Stimulated activated CD4-positive, alpha-beta T cell treated with anti-CD3 and anti-CD28 coated beads, Interleukin-4, amount 100 ng/mL, for 1 hour (primary cell): ENCODE results near the gene SH3BGR.
A peak's percentile ranks its signal among the peaks of the same experiment; 100 is the strongest.
"Not testable (repeated sequence)": the region's sequence is repeated elsewhere in the genome, so short reads cannot be mapped to it uniquely, and the experiment has no call there.

Experiments used
- DNase-seq: peaks from one replicate; pipeline ENCODE4 v3.0.0-alpha.2; 2020

Gene SH3BGR

GRCh38 chr21:39451332-39452206 is at the start of gene SH3BGR:
SH3BGR (plus strand) TSS chr21:39451970; CDS start chr21:39452097, 127 bp downstream.
- DNase-seq = no peak

GRCh38 chr21:39406065-39406464 is 45.7 kb upstream of the SH3BGR start:
- no peak for DNase-seq

DNA sequence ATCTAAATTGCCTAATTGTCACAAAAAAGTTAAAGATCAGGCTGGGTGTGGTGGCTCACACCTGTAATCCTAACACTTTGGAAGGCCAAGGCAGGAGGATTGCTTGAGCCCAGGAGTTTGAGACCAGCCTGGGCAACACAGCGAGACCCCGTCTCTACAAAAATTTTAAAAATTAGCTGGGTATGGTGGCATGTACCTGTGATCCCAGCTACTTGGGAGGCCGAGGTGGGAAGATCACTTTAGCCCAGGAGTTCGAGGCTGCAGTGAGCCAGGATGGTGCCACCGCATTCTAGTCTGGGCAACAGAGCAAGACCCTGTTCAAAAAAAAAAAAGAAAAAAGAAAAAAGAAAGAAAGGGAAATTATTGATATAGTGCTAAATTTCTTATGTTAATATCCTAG is 32.6 kb upstream of the SH3BGR start:
- not testable (repeated sequence) for DNase-seq

DNA sequence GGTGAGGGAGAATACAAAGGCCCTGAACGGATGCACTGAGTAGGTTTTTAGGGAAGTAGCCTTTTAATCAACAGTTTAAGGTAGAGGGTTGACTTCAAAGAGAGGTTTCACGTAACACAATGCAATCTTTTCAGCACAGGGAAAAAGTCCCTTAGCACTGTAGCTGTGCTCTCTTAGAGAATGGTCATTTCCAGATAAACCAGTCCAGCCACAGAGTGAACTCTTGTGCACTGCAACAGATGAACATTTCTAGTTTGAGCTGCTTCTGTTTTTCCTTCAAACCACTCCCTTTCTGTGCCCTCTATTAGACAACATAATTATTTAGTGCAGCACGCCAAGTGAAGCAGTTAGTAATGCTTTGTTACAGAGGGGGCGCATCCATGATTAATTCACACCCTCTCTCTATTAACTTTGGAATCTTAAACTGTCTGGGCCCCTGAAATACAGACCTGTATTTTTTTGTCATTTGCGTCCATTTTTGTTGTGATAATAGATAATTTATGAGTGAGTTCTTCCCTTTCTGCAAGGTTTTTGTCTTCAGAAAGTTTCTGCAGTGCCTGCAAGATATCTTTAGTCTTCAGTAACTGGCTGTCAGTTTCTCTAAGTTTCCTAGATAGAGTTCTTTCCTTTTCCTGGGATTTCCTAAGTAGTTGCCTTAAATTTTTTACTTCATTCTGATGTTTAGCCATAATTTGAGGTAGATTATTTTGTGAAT is 29.1 kb upstream of the SH3BGR start:
- no peak for DNase-seq

- DNase-seq = no peak
These were observed 22.3 kb upstream of the SH3BGR start for GRCh38 chr21:39429445-39429844.

DNA sequence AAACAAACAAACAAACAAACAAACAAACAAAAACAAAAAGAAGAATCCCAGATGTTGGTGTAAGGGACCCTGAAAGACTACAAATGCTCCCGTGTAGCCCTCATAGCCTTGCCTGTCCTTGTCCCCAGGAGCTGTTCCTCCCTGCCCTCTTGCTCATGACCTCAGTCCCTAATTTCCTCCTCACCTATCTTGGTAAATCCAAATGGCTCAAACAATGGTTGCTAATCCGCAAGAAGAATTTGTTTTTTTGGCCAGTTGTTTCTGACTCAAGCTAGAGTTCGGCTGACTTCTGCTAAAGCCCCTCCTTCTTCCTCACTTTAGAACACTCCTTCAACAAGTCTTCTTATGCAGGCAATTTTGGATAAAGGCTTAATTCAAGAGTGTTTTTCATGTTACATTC is 21.8 kb upstream of the SH3BGR start:
- no peak for DNase-seq

DNA sequence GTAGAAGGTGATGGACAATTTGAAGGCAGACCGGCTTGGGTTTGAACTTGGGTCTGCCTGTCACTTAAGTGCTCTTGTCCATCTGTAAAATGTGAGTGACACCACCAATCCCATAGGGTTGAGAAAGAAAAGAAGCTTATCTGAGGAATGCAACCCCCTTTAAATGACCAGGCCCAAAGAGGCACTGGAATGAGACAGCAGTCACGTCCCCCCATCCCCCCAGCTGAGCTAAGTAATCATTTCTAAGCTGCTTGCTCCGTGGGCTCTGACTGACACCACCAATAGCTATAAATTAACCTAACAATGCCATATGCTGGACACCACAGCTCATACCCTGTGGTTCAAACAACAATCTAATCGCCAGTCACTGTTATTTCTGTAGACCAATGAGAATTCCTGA is 21.3 kb upstream of the SH3BGR start:
- no peak for DNase-seq

DNA sequence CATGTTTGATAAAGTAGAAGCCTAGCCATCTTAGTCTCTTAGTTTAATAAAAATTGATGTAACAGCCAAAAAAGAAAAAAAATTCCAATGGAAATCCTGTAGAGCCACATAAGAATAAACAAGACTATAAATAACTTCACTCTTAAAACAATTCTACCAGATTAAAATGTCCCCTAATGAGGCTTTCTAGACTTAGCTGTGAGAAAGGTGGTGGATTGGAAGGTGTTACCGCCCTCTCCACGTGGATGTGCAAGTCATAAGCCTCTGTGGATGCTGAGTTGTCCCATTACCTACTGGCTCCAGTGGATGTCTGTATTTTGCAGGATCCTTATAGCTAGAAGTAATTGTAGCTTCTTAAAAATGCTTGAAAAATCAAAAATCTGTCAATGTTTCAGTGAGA is 20.8 kb upstream of the SH3BGR start:
- no peak for DNase-seq

GRCh38 chr21:39434950-39435349 is 16.8 kb upstream of the SH3BGR start:
- no peak for DNase-seq

- DNase-seq = no peak
These were observed 12.5 kb upstream of the SH3BGR start for GRCh38 chr21:39439232-39439631.

DNA sequence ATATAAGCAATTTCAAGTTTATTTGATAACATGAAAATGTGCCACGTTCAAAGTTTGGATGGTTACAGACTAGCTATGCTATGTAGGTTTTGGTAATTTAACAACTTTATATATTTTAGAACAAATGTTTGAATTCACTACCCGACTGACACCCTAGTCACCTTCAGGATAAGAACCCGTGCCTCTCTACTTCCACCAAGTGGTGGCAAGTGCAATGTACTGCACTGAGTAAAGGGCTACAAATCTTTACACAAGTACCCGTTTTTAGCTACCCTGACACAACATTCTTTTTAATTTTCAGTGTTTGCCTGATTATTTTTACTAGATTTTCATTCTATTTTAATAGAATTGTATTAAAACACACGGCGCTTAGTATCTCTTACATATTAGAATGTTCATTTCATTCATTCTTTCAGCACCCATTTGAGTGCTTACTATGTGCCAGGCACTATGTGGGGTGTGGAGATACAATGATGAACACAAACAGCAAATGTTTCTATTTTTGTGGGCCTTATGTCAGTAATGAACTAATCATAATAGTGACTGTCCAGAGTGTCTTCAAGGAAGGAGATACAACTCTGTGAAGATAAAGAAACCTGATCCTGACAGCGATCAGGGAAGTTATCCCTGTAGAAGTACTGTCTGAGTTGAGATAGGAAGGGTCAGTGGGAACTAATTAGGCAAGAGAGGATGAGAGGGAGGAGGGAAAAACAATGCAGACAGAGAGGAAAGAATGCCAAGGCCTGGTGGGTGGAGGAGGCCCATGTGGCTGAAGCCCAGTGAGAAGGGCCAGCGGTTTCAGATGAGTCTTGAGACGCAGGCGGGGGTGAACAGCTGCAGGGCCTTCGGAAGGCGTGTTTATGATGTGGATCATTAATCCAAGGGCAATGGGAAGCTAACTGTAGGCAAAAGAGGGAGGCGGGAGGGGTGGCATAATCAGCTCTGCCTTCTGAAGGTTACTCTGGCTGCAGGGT is 10.0 kb upstream of the SH3BGR start:
- DNase-seq = peak; percentile 11

GRCh38 chr21:39444421-39445180 is 7.2 kb upstream of the SH3BGR start:
- DNase-seq = no peak

- DNase-seq = peak; percentile 91
These were observed 6.2 kb upstream of the SH3BGR start, which contains the start of gene LCA5L for GRCh38 chr21:39445321-39446269. LCA5L (minus strand) TSS chr21:39445778; CDS start chr21:39428493, 17,285 bp downstream.

GRCh38 chr21:39447264-39447663 is 4.5 kb upstream of the SH3BGR start:
- DNase-seq = no peak

- no peak for DNase-seq
These were observed 618 bp downstream of the SH3BGR start for GRCh38 chr21:39452207-39452969.

- no peak for DNase-seq
These were observed 1.2 kb downstream of the SH3BGR start for GRCh38 chr21:39452970-39453342.

GRCh38 chr21:39453571-39454179 is 1.9 kb downstream of the SH3BGR start:
- no peak for DNase-seq

DNA sequence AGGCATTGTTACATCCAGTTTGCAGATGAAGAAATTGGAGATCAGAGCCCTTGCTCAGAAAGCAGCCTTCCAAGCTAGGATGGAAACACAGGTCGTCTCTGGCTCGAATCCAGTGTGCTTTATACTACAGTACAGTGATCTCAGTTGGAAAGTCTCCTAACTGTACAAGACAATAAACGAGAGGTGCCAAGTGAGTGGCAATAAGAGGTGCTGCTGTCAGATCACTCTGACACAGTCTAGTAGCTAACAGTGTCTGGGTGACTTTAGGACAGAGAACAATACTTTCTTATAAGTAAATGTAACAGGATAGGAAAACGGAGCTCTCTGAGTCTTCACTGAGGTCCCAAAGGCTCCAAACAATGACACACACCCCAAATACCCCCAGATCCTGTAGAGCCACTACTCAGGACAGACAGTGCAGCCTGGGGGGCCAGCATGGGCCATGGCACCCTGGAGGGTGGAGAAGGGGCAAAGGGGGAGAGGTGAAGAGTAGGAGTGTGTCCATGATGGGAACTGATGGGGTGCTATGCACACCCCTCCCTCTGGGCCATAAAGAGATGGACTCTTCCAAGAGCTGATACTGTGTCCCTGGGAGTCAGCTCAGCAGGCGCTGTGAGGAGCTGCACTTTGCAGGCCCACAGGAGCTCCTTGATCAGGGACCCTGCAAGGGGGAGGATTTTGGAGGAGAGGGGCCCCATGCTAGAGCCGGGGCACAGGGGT is 3.3 kb downstream of the SH3BGR start:
- no peak for DNase-seq

DNA sequence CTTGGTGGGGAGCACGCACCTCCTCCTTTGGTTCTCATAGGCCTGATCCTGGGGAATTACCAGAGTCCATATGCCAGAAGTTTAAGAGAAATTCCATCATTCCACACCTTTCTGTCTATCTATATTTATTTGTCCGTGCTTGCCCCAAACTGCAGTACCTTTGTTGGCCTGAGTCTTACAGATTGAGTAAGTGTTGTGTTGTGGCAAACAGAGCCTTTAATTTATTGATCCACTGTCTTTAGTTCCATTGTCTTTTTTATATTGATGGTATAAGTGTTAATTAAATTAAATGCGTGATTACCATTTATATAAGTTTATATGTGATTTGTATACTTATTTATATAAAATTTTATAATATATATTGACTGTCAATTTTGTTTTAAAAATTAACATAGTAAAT is 4.9 kb downstream of the SH3BGR start:
- no peak for DNase-seq
